ENCODE data around the gene TMCO1.
"Not testable (repeated sequence)": the region's sequence is repeated elsewhere in the genome, so short reads cannot be mapped to it uniquely, and the experiment has no call there.

Gene TMCO1

GRCh38 chr1:165686121-165686970 lies 82.3 kb downstream of the TMCO1 start:
- no peak for DNase-seq

GRCh38 chr1:165683848-165684485 lies 84.7 kb downstream of the TMCO1 start:
- DNase-seq: no peak

- not testable (repeated sequence) for DNase-seq
Observed at GRCh38 chr1:165680773-165681172, 87.9 kb downstream of the TMCO1 start.

- no peak for DNase-seq
Observed at GRCh38 chr1:165680303-165680702, 88.4 kb downstream of the TMCO1 start.

- no peak for DNase-seq
Observed at GRCh38 chr1:165679282-165680036, 89.2 kb downstream of the TMCO1 start.

GRCh38 chr1:165678509-165678908 lies 90.2 kb downstream of the TMCO1 start:
- DNase-seq: no peak
